ENCODE data around the gene CYFIP1.

GRCh38 chr15:23003736-23004135 is 23.6 kb upstream of the CYFIP1 start:
- TF ChIP-seq CTCF (IDR thresholded peaks at IDR 0.05; ENCODE audit: low read depth, low read length), result no peak
- no peak for TF ChIP-seq EZH2phosphoT487 (IDR thresholded peaks at IDR 0.05; ENCODE audit: low read depth)
